D721Med (cell line): ENCODE results near the gene DTX4.

ENCODE experiments used
- DNase-seq: peaks from one replicate; pipeline ENCODE4 v3.0.0; 2011; ENCODE audit warnings: low spot score; ENCODE audit not compliant: insufficient read length
- FAIRE-seq: peaks from 2 replicates; lab custom pipeline; 2011; peaks lifted over from hg19 to GRCh38; lab: Jason Lieb, UNC
- CTCF ChIP-seq: IDR thresholded peaks from 2 replicates; pipeline ENCODE4 v1.5.1; 2012; ENCODE audit warnings: mild to moderate bottlenecking, control low read depth; ENCODE audit not compliant: insufficient read depth; ENCODE audit errors: missing control alignments

The DTX4 gene

GRCh38 chr11:59173964-59174663 is 2.2 kb downstream of the DTX4 start:
- TF ChIP-seq CTCF: no peak
- DNase-seq (no peak), FAIRE-seq (no peak)

GRCh38 chr11:59174664-59175033 is 2.7 kb downstream of the DTX4 start:
- no peak for TF ChIP-seq CTCF
- FAIRE-seq (no peak), DNase-seq (no peak)

GRCh38 chr11:59175091-59175501 is 3.2 kb downstream of the DTX4 start:
- no peak for TF ChIP-seq CTCF
- DNase-seq (no peak), FAIRE-seq (no peak)

GRCh38 chr11:59176330-59176729 is 4.4 kb downstream of the DTX4 start:
- DNase-seq: no peak
- FAIRE-seq: no peak
- TF ChIP-seq CTCF: no peak

- DNase-seq (no peak), FAIRE-seq (no peak)
- TF ChIP-seq CTCF: no peak
Measured at GRCh38 chr11:59178402-59178801, 6.5 kb downstream of the DTX4 start.

GRCh38 chr11:59179121-59179520 is 7.2 kb downstream of the DTX4 start:
- TF ChIP-seq CTCF: no peak
- FAIRE-seq: no peak
- no peak for DNase-seq

GRCh38 chr11:59180168-59180776 is 8.3 kb downstream of the DTX4 start:
- FAIRE-seq (no peak), DNase-seq (no peak)
- no peak for TF ChIP-seq CTCF
